HG02840 (cell line): Measurements from ENCODE around the gene CYGB.

Source experiments
- ATAC-seq: cut with Tn5 transposase; IDR thresholded peaks from one replicate; pipeline ENCODE4 v1.9.1; 2021; ENCODE audit warnings: mild to moderate bottlenecking, moderate library complexity, moderate number of reproducible peaks; ENCODE audit not compliant: unreplicated experiment, low FRiP score

Gene CYGB

GRCh38 chr17:76506408-76507345 lies 30.8 kb downstream of the CYGB start:
- no peak for ATAC-seq

- ATAC-seq, result no peak
Measured at GRCh38 chr17:76504117-76504516, 33.4 kb downstream of the CYGB start.

- ATAC-seq, result no peak
Measured at GRCh38 chr17:76502341-76503211, 34.9 kb downstream of the CYGB start.

- no peak for ATAC-seq
Measured at GRCh38 chr17:76501827-76502307, 35.6 kb downstream of the CYGB start.

- peak; percentile 69 for ATAC-seq
Measured at GRCh38 chr17:76501018-76501826, 36.3 kb downstream of the CYGB start, which contains the start of gene RHBDF2. RHBDF2 (minus strand) TSS chr17:76501423; CDS start chr17:76481524, 19,899 bp downstream.

GRCh38 chr17:76500747-76501017 lies 36.8 kb downstream of the CYGB start:
- no peak for ATAC-seq

- no peak for ATAC-seq
Measured at GRCh38 chr17:76500074-76500746, 37.3 kb downstream of the CYGB start.

- no peak for ATAC-seq
Measured at GRCh38 chr17:76499267-76499667, 38.2 kb downstream of the CYGB start.

GRCh38 chr17:76498876-76499251 lies 38.6 kb downstream of the CYGB start:
- ATAC-seq, result no peak

- no peak for ATAC-seq
Measured at GRCh38 chr17:76497979-76498875, 39.3 kb downstream of the CYGB start.

- no peak for ATAC-seq
Measured at GRCh38 chr17:76497699-76497978, 39.9 kb downstream of the CYGB start.

GRCh38 chr17:76496464-76496863 lies 41.0 kb downstream of the CYGB start:
- no peak for ATAC-seq

GRCh38 chr17:76495663-76496400 lies 41.7 kb downstream of the CYGB start:
- ATAC-seq, result no peak

- no peak for ATAC-seq
Measured at GRCh38 chr17:76493505-76494167, 43.9 kb downstream of the CYGB start.

- ATAC-seq, result no peak
Measured at GRCh38 chr17:76492989-76493501, 44.5 kb downstream of the CYGB start.

- ATAC-seq, result no peak
Measured at GRCh38 chr17:76492123-76492988, 45.2 kb downstream of the CYGB start.
